Adipocyte (in vitro differentiated cells): Measurements from ENCODE around the gene CCDC59.

Experiments
- DNase-seq: peaks from one replicate; pipeline ENCODE4 v3.0.0-alpha.2; 2015; ENCODE audit warnings: low read depth
- H3K27me3 ChIP-seq: replicated peaks from 2 replicates; pipeline ENCODE4 v1.7.0; 2013; ENCODE audit warnings: mild to moderate bottlenecking, low read length, moderate library complexity; ENCODE audit not compliant: control insufficient read depth, insufficient read depth
- H3K36me3 ChIP-seq: 2 replicates; pipeline ENCODE4 v1.7.0; 2013; ENCODE audit warnings: low read length, mild to moderate bottlenecking, moderate library complexity; ENCODE audit not compliant: control insufficient read depth, insufficient read depth, severe bottlenecking
- H3K4me1 ChIP-seq: 2 replicates; pipeline ENCODE4 v1.7.0; 2013; ENCODE audit warnings: mild to moderate bottlenecking, low read length, moderate library complexity; ENCODE audit not compliant: control insufficient read depth, insufficient read depth
- H3K4me3 ChIP-seq: 2 replicates; pipeline ENCODE4 v1.7.0; 2013; ENCODE audit warnings: mild to moderate bottlenecking, low read length, moderate library complexity
- H3K9ac ChIP-seq: 2 replicates; pipeline ENCODE4 v1.7.0; 2013; ENCODE audit warnings: mild to moderate bottlenecking, low read length, moderate library complexity
- H3K9me3 ChIP-seq: 2 replicates; pipeline ENCODE4 v1.7.0; 2013; ENCODE audit warnings: mild to moderate bottlenecking, low read length, moderate library complexity; ENCODE audit not compliant: control insufficient read depth

Gene CCDC59

GRCh38 chr12:82358200-82359114 is at the start of gene CCDC59, which contains the start of gene METTL25:
Gene CCDC59 (minus strand): TSS chr12:82358387. CDS start chr12:82358376, 11 bp downstream.
Gene METTL25 (plus strand): TSS chr12:82358529. CDS start chr12:82358566, 37 bp downstream.
- DNase-seq = peak; percentile 99
- peaks cover 20% of the 10 kb centered on the region for H3K36me3 ChIP-seq
- no peaks in the 10 kb centered on the region for H3K9me3 ChIP-seq
- H3K9ac ChIP-seq = peak within 1 kb of the TSS; percentile 90
- H3K4me1 ChIP-seq = peaks cover 25% of the 10 kb centered on the region
- peak within 1 kb of the TSS; percentile 95 for H3K4me3 ChIP-seq
- H3K27me3 ChIP-seq = no peaks in the 10 kb centered on the region

- no peaks in the 10 kb centered on the region for H3K27me3 ChIP-seq
- H3K9ac ChIP-seq = no peak overlapping the region
- DNase-seq = peak; percentile 12
- no peaks in the 10 kb centered on the region for H3K9me3 ChIP-seq
- H3K4me1 ChIP-seq = no peaks in the 10 kb centered on the region
- H3K36me3 ChIP-seq = peaks cover 11% of the 10 kb centered on the region
- H3K4me3 ChIP-seq = no peak overlapping the region
Observed at GRCh38 chr12:82407481-82407880, 49.3 kb upstream of the CCDC59 start.

GRCh38 chr12:82406651-82407050 is 48.5 kb upstream of the CCDC59 start:
- no peak for DNase-seq
- Histone ChIP-seq H3K36me3 (peaks cover 11% of the 10 kb centered on the region), H3K27me3 (no peaks in the 10 kb centered on the region), H3K9me3 (no peaks in the 10 kb centered on the region), H3K9ac (no peak overlapping the region), H3K4me3 (no peak overlapping the region), H3K4me1 (no peaks in the 10 kb centered on the region)

GRCh38 chr12:82400819-82401218 is 42.6 kb upstream of the CCDC59 start:
- Histone ChIP-seq H3K27me3 (no peaks in the 10 kb centered on the region), H3K9me3 (no peaks in the 10 kb centered on the region), H3K9ac (no peak overlapping the region), H3K4me3 (no peak overlapping the region), H3K4me1 (no peaks in the 10 kb centered on the region), H3K36me3 (peaks cover 8% of the 10 kb centered on the region)
- no peak for DNase-seq

GRCh38 chr12:82398879-82399278 is 40.7 kb upstream of the CCDC59 start:
- no peak for DNase-seq
- H3K9me3 ChIP-seq = no peaks in the 10 kb centered on the region
- no peak overlapping the region for H3K9ac ChIP-seq
- H3K27me3 ChIP-seq = no peaks in the 10 kb centered on the region
- H3K4me3 ChIP-seq = no peak overlapping the region
- H3K36me3 ChIP-seq = peaks cover 4% of the 10 kb centered on the region
- no peaks in the 10 kb centered on the region for H3K4me1 ChIP-seq

GRCh38 chr12:82383930-82384552 is 25.9 kb upstream of the CCDC59 start:
- Histone ChIP-seq H3K4me3 (no peak overlapping the region), H3K4me1 (peaks cover 9% of the 10 kb centered on the region), H3K9ac (no peak overlapping the region), H3K36me3 (no peaks in the 10 kb centered on the region), H3K27me3 (no peaks in the 10 kb centered on the region), H3K9me3 (no peaks in the 10 kb centered on the region)
- peak; percentile 58 for DNase-seq

GRCh38 chr12:82378997-82379396 is 20.8 kb upstream of the CCDC59 start:
- DNase-seq = no peak
- H3K9me3 ChIP-seq = no peaks in the 10 kb centered on the region
- H3K4me3 ChIP-seq = no peak overlapping the region
- no peak overlapping the region for H3K9ac ChIP-seq
- H3K4me1 ChIP-seq = no peaks in the 10 kb centered on the region
- H3K27me3 ChIP-seq = no peaks in the 10 kb centered on the region
- H3K36me3 ChIP-seq = no peaks in the 10 kb centered on the region

GRCh38 chr12:82375201-82375600 is 17.0 kb upstream of the CCDC59 start:
- H3K9me3 ChIP-seq = no peaks in the 10 kb centered on the region
- H3K9ac ChIP-seq = no peak overlapping the region
- no peak overlapping the region for H3K4me3 ChIP-seq
- H3K27me3 ChIP-seq = no peaks in the 10 kb centered on the region
- no peaks in the 10 kb centered on the region for H3K4me1 ChIP-seq
- DNase-seq = no peak
- H3K36me3 ChIP-seq = no peaks in the 10 kb centered on the region

- Histone ChIP-seq H3K4me1 (peaks cover 10% of the 10 kb centered on the region), H3K36me3 (no peaks in the 10 kb centered on the region)
- peak; percentile 52 for DNase-seq
Observed at GRCh38 chr12:82366197-82366596, 8.0 kb upstream of the CCDC59 start.

GRCh38 chr12:82363990-82364389 is 5.8 kb upstream of the CCDC59 start:
- H3K9me3 ChIP-seq = no peaks in the 10 kb centered on the region
- H3K27me3 ChIP-seq = no peaks in the 10 kb centered on the region
- H3K4me1 ChIP-seq = peaks cover 23% of the 10 kb centered on the region
- DNase-seq = no peak
- no peaks in the 10 kb centered on the region for H3K36me3 ChIP-seq
- no peak overlapping the region for H3K9ac ChIP-seq
- no peak overlapping the region for H3K4me3 ChIP-seq

More at GRCh38 chr12:82366197-82366596, 8.0 kb upstream of the CCDC59 start:
- H3K9ac ChIP-seq = no peak overlapping the region
- no peaks in the 10 kb centered on the region for H3K9me3 ChIP-seq
- no peaks in the 10 kb centered on the region for H3K27me3 ChIP-seq
- peak overlapping the region; percentile 67 for H3K4me3 ChIP-seq

GRCh38 chr12:82361461-82361915 is 3.3 kb upstream of the CCDC59 start:
- Histone ChIP-seq H3K4me3 (no peak overlapping the region), H3K9ac (no peak overlapping the region), H3K9me3 (no peaks in the 10 kb centered on the region), H3K36me3 (no peaks in the 10 kb centered on the region), H3K27me3 (no peaks in the 10 kb centered on the region), H3K4me1 (peaks cover 30% of the 10 kb centered on the region)
- no peak for DNase-seq
